IMR-90 (cell line): Measurements from ENCODE around the gene ERCC5. TPM values are rescaled to one million over a fixed set of nuclear protein-coding genes. Genes with fewer than 3 reads are reported as not detected.

ENCODE experiments used
- ATAC-seq: fragments of 200-7000 bp; cut with Tn5 transposase; 2 replicates; pipeline ENCODE4 v1.9.1; 2020; ENCODE audit warnings: low read depth, mild to moderate bottlenecking, moderate library complexity
- BruUV-seq: library from RNA; stranded (reverse); fragments of 400-500 nt; replicated peaks from 2 replicates; lab custom pipeline; 2021; lab: Mats Ljungman, UMichigan
- CTCF ChIA-PET: fragments of 300-600 bp; formaldehyde crosslinking; extraction: SDS; loops from one replicate; lab custom pipeline; 2021; ENCODE audit warnings: antibody characterized with exemption; lab: Yijun Ruan, JAX
- POLR2A ChIA-PET: fragments of 300-600 bp; sonication (Branson Sonifier 250); formaldehyde crosslinking; loops from one replicate; lab custom pipeline; 2022; ENCODE audit warnings: antibody characterized with exemption; ENCODE audit not compliant: unreplicated experiment; lab: Charles Lee
- DNase-seq: peaks from one replicate; pipeline ENCODE4 v3.0.0; 2013
- H2AFZ ChIP-seq: replicated peaks from 2 replicates; pipeline ENCODE3; 2013; ENCODE audit warnings: low read length, mild to moderate bottlenecking; ENCODE audit not compliant: poor library complexity
- H2AK5ac ChIP-seq: 2 replicates; pipeline ENCODE4 v1.6.1; 2013; ENCODE audit warnings: low read depth, low read length, inconsistent platforms
- H2AK9ac ChIP-seq: replicated peaks from 2 replicates; pipeline ENCODE3; 2013; ENCODE audit warnings: mild to moderate bottlenecking, low read depth, low read length, moderate library complexity; ENCODE audit not compliant: poor library complexity
- H2BK120ac ChIP-seq: 2 replicates; pipeline ENCODE4 v1.6.1; 2013; ENCODE audit warnings: low read depth, low read length, inconsistent platforms
- H2BK15ac ChIP-seq: 3 replicates; pipeline ENCODE4 v1.6.1; 2013; ENCODE audit warnings: low read depth, low read length, inconsistent platforms
- H2BK20ac ChIP-seq: 2 replicates; pipeline ENCODE4 v1.6.1; 2013; ENCODE audit warnings: low read depth, mild to moderate bottlenecking, inconsistent platforms, low read length, moderate library complexity
- H2BK5ac ChIP-seq: 2 replicates; pipeline ENCODE4 v1.6.1; 2013; ENCODE audit warnings: mild to moderate bottlenecking, low read depth, low read length, inconsistent platforms; ENCODE audit not compliant: poor library complexity, severe bottlenecking
- H3K14ac ChIP-seq: replicated peaks from 2 replicates; pipeline ENCODE4 v1.6.1; 2013; ENCODE audit warnings: low read depth, low read length, inconsistent platforms
- H3K18ac ChIP-seq: 2 replicates; pipeline ENCODE4 v1.6.1; 2013; ENCODE audit warnings: low read depth, low read length, control low read depth
- H3K23ac ChIP-seq: 2 replicates; pipeline ENCODE4 v1.6.1; 2013; ENCODE audit warnings: low read depth, low read length, inconsistent platforms
- H3K27ac ChIP-seq: 2 replicates; pipeline ENCODE4 v1.5.1; 2013; ENCODE audit warnings: mild to moderate bottlenecking, control low read depth, low read length; ENCODE audit not compliant: insufficient read depth
- H3K27me3 ChIP-seq: 2 replicates; pipeline ENCODE4 v1.6.1; 2013; ENCODE audit warnings: low read length; ENCODE audit not compliant: control insufficient read depth, insufficient read depth
- H3K36me3 ChIP-seq: 2 replicates; pipeline ENCODE4 v1.6.1; 2013; ENCODE audit warnings: low read length, mixed read lengths; ENCODE audit not compliant: control insufficient read depth, insufficient read depth
- H3K4ac ChIP-seq: 2 replicates; pipeline ENCODE4 v1.6.1; 2013; ENCODE audit warnings: low read depth, low read length, inconsistent platforms
- H3K4me1 ChIP-seq: 2 replicates; pipeline ENCODE4 v1.6.1; 2013; ENCODE audit warnings: low read length, mixed read lengths; ENCODE audit not compliant: control insufficient read depth, insufficient read depth
- H3K4me2 ChIP-seq: 2 replicates; pipeline ENCODE4 v1.6.1; 2013; ENCODE audit warnings: low read depth, mild to moderate bottlenecking, control low read depth, low read length, moderate library complexity
- H3K4me3 ChIP-seq: 2 replicates; pipeline ENCODE4 v1.5.1; 2013; ENCODE audit warnings: low read depth, mild to moderate bottlenecking, control low read depth, low read length, moderate library complexity; ENCODE audit not compliant: insufficient read depth
- H3K56ac ChIP-seq: 2 replicates; pipeline ENCODE4 v1.6.1; 2013; ENCODE audit warnings: low read length, inconsistent platforms; ENCODE audit not compliant: insufficient read depth; ENCODE audit errors: extremely low read depth
- H3K79me1 ChIP-seq, 2 experiments: 2 replicates each; pipeline ENCODE4 v1.6.1; 2013; ENCODE audit warnings: low read length in 2 of 2, inconsistent platforms in 1 of 2, low read depth in 1 of 2
- H3K9ac ChIP-seq: 2 replicates; pipeline ENCODE4 v1.6.1; 2013; ENCODE audit warnings: low read depth, low read length, control low read depth
- H3K9me1 ChIP-seq: 2 replicates; pipeline ENCODE4 v1.6.1; 2013; ENCODE audit warnings: low read length, inconsistent platforms; ENCODE audit not compliant: insufficient read depth
- H3K9me3 ChIP-seq: 2 replicates; pipeline ENCODE4 v1.6.1; 2013; ENCODE audit warnings: low read length; ENCODE audit not compliant: control insufficient read depth, insufficient read depth
- H4K20me1 ChIP-seq: 2 replicates; pipeline ENCODE4 v1.6.1; 2013; ENCODE audit warnings: low read length, inconsistent platforms; ENCODE audit not compliant: insufficient read depth
- H4K5ac ChIP-seq: 2 replicates; pipeline ENCODE4 v1.6.1; 2013; ENCODE audit warnings: mild to moderate bottlenecking, low read depth, low read length, control low read depth
- H4K8ac ChIP-seq, 2 experiments: 2 replicates each; pipeline ENCODE4 v1.6.1; 2013; ENCODE audit warnings: low read depth in 2 of 2, low read length in 2 of 2, control low read depth in 1 of 2, inconsistent platforms in 1 of 2
- H4K91ac ChIP-seq: 2 replicates; pipeline ENCODE4 v1.6.1; 2013; ENCODE audit warnings: low read depth, low read length, inconsistent platforms; ENCODE audit not compliant: insufficient read depth
- CHD1 ChIP-seq: IDR thresholded peaks from 2 replicates; pipeline ENCODE4 v1.6.1; 2012; ENCODE audit warnings: low read depth, low read length, improper control_type of control experiment
- MAFK ChIP-seq: IDR thresholded peaks from 2 replicates; pipeline ENCODE4 v1.6.1; 2012; ENCODE audit warnings: low read depth, low read length, improper control_type of control experiment
- SMC3 ChIP-seq: fragments of 150-350 bp; IDR thresholded peaks from 2 replicates; pipeline ENCODE4 v1.6.1; 2016; ENCODE audit warnings: low read depth, mild to moderate bottlenecking, antibody characterized with exemption, low read length, moderate library complexity
- WGBS, 2 experiments: methylation state at CpG; one replicate each; pipeline versions ENCODE4 v1.1.5 to v1.1.7; 2013; ENCODE audit warnings: missing lambda C conversion rate in 2 of 2; ENCODE audit not compliant: insufficient read length in 1 of 2; ENCODE audit errors: extremely low coverage in 2 of 2; 5-methylcytosine and 5-hydroxymethylcytosine counted together
- dilution Hi-C: fragments of 300-500 bp; cut with HindIII; formaldehyde crosslinking; loops from one replicate; pipeline ENCODE4 v1.14.3; 2018; ENCODE audit warnings: low sequenced_read_pairs; ENCODE audit not compliant: unreplicated experiment
- in situ Hi-C: fragments of 300-500 bp; cut with MboI; formaldehyde crosslinking; loops from 3 replicates; pipeline ENCODE4 v1.14.3; 2019; ENCODE audit warnings: low sequenced_read_pairs, inconsistent platforms, mixed read lengths
- intact Hi-C: fragments of 100-400 bp; cut with micrococcal nuclease; formaldehyde crosslinking; loops from 2 replicates; pipeline ENCODE4 v1.10.0; 2022
- polyA plus RNA-seq, 3 experiments: library from polyadenylated mRNA; depleted of rRNA; stranded (reverse); fragments of >200 nt; gene quantifications; 2 replicates each; pipeline ENCODE4 v1.2.3, GENCODE V29; 2012; ENCODE audit warnings: low replicate concordance in 1 of 3
- total RNA-seq: library from RNA; depleted of rRNA; stranded (reverse); fragments of >200 nt; gene quantifications from 2 replicates; pipeline ENCODE4 v1.2.3, GENCODE V29; 2012; rRNA removed

The ERCC5 gene
- total and polyA plus RNA-seq, 2 of the 4 experiments (the other 2 are of a cell fraction), result 29.7 to 34.4 TPM

DNA sequence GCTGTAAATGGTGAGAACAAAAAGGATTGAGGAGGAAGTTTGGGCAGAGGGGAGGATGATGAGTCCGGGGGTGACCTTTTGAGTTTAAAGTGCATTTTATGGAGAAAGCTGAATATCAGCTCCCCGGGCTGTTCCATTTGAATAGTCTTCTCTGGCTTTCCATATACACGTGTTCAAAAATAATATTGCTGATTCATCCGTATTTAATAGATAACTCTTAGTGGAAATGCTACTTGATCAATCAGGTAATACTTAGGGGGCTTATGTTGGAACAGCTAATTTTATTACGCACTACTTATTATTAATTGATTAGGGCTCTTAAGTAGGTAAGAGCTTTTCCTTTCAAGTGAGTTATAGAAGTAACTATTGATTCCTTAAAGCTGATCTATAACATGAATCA is 76.4 kb downstream of the ERCC5 start:
- Histone ChIP-seq H3K4me2 (no peak overlapping the region), H3K27ac (no peak overlapping the region), H4K5ac (no peak overlapping the region), H3K4me3 (no peak overlapping the region), H3K14ac (no peak overlapping the region), H3K23ac (no peak overlapping the region), H3K9ac (no peak overlapping the region), H4K20me1 (no peaks in the 10 kb centered on the region), H2BK120ac (no peak overlapping the region), H3K9me1 (no peaks in the 10 kb centered on the region), H3K27me3 (0 out of 2 replicates have a peak, but pooled peaks cover 1% of the 10 kb centered on the region), H3K18ac (no peak overlapping the region), H2AK9ac (no peak overlapping the region), H4K91ac (no peak overlapping the region), H3K4ac (no peak overlapping the region), H3K79me1 (no peaks in the 10 kb centered on the region), H3K9me3 (no peaks in the 10 kb centered on the region), H2BK5ac (no peak overlapping the region), H2BK15ac (no peak overlapping the region), H2AFZ (no peak overlapping the region), H3K56ac (no peak overlapping the region), H2AK5ac (no peak overlapping the region), H2BK20ac (no peak overlapping the region), H3K4me1 (no peaks in the 10 kb centered on the region), H3K36me3 (no peaks in the 10 kb centered on the region), H4K8ac (no peak overlapping the region)
- in situ Hi-C loops, result no loop called here
- no TSS peak for BruUV-seq
- ATAC-seq (no peak), DNase-seq (no peak)
- dilution Hi-C loops, result no loop called here
- no CpG with 5 or more reads among the region's 5 CpGs for WGBS, 2 experiments
- TF ChIP-seq MAFK (peak; percentile 49), CHD1 (no peak), SMC3 (no peak)
- CTCF ChIA-PET, result no interaction called here
- POLR2A ChIA-PET, result no interaction called here
- intact Hi-C loops, result no loop called here

Other genes starting within 250 kb of the ERCC5 start
- 52.9 and 62.2 TPM in 2 replicates for gene TPP2, start 249.0 kb upstream of the ERCC5 start, total RNA-seq
- gene TPP2, start 249.0 kb upstream of the ERCC5 start, polyA plus RNA-seq (2012; rRNA removed), result 19.6 and 27.6 TPM in 2 replicates
- not detected in 2 replicates for gene METTL21C, start 151.0 kb upstream of the ERCC5 start, total RNA-seq
- not detected in 2 replicates for gene METTL21C, start 151.0 kb upstream of the ERCC5 start, polyA plus RNA-seq (2012; rRNA removed)
- gene TEX30, start 72.2 kb upstream of the ERCC5 start, total RNA-seq, result 8.1 and 15.3 TPM in 2 replicates
- gene TEX30, start 72.2 kb upstream of the ERCC5 start, polyA plus RNA-seq (2012; rRNA removed), result 9.3 and 10.4 TPM in 2 replicates
- gene POGLUT2, start 47.1 kb upstream of the ERCC5 start, total RNA-seq, result 10.6 and 15.0 TPM in 2 replicates
- gene POGLUT2, start 47.1 kb upstream of the ERCC5 start, polyA plus RNA-seq (2012; rRNA removed), result 12.1 and 14.3 TPM in 2 replicates
- 7.2 and 12.2 TPM in 2 replicates for gene BIVM, start 46.9 kb upstream of the ERCC5 start, total RNA-seq
- gene BIVM, start 46.9 kb upstream of the ERCC5 start, polyA plus RNA-seq (2012; rRNA removed), result 9.0 and 12.2 TPM in 2 replicates
- not detected in 2 replicates for gene SLC10A2, start 220.4 kb downstream of the ERCC5 start, total RNA-seq
- gene SLC10A2, start 220.4 kb downstream of the ERCC5 start, polyA plus RNA-seq (2012; rRNA removed), result not detected in 2 replicates